Measurements from ENCODE around the gene JAZF1.

- no peak for TF ChIP-seq CTCF (IDR thresholded peaks at IDR 0.05; ENCODE audit: low read length)
- no peak for TF ChIP-seq EZH2phosphoT487 (IDR thresholded peaks at IDR 0.05; ENCODE audit: low read length)
- TF ChIP-seq EZH2 (optimal IDR thresholded peaks at IDR 0.05; ENCODE audit: low read depth, low read length) = no peak
Measured at GRCh38 chr7:27992755-27993493, 187.7 kb downstream of the JAZF1 start.

All from MM.1S (cell line).